Neural progenitor cell (in vitro differentiated cells): Measurements from ENCODE around the gene BCKDHB.

Experiments
- CTCF ChIP-seq: fragments of 200-600 bp; sonication (generic); IDR thresholded peaks from 2 replicates; pipeline ENCODE4 v1.5.1; 2017; ENCODE audit warnings: antibody characterized with exemption, mild to moderate bottlenecking
- EZH2 ChIP-seq: fragments of 200-600 bp; sonication (generic); IDR thresholded peaks from 2 replicates; pipeline ENCODE4 v1.6.1; 2017; ENCODE audit warnings: antibody characterized with exemption, mild to moderate bottlenecking, moderate library complexity
- EZH2phosphoT487 ChIP-seq: fragments of 200-600 bp; sonication (generic); IDR thresholded peaks from 2 replicates; pipeline ENCODE4 v1.6.1; 2017; ENCODE audit warnings: antibody characterized with exemption

GRCh38 chr6:80329496-80329895 lies 223.0 kb downstream of the BCKDHB start:
- TF ChIP-seq EZH2phosphoT487 (no peak), CTCF (no peak), EZH2 (no peak)
